Epithelial cell of proximal tubule (primary cell): ENCODE measurements around the gene OXSR1. TPM values are rescaled to one million over a fixed set of nuclear protein-coding genes. Genes with fewer than 3 reads are reported as not detected.

Experiments
- DNase-seq: peaks from one replicate; pipeline ENCODE4 v3.0.0-alpha.2; 2011; ENCODE audit warnings: low read depth
- H3K4me3 ChIP-seq: 2 replicates; pipeline ENCODE4 v1.5.1; 2011; ENCODE audit warnings: low read depth, mild to moderate bottlenecking, low read length
- CTCF ChIP-seq: conservative IDR thresholded peaks from 2 replicates; pipeline ENCODE4 v1.5.1; 2012; ENCODE audit warnings: low read depth, mild to moderate bottlenecking, low read length
- total RNA-seq: library from RNA; depleted of rRNA; stranded (reverse); fragments of >200 nt; gene quantifications from 2 replicates; pipeline ENCODE4 v1.2.3, GENCODE V29; 2015

The OXSR1 gene
- total RNA-seq, 1 donor from 2014 or later = 39.2 TPM

GRCh38 chr3:38297947-38298711, 132.8 kb downstream of the OXSR1 start:
- H3K4me3 ChIP-seq = no peak overlapping the region
- no peak for DNase-seq
- TF ChIP-seq CTCF = peak; percentile 63

Other genes with a start within 250 kb of the OXSR1 start
- 5.3 and 6.1 TPM in 2 replicates for gene VILL, start 174.8 kb upstream of the OXSR1 start, total RNA-seq
- gene PLCD1, start 135.9 kb upstream of the OXSR1 start, total RNA-seq = 9.7 and 11.2 TPM in 2 replicates
- not detected in 2 replicates for gene DLEC1, start 126.3 kb upstream of the OXSR1 start, total RNA-seq
- 37.8 and 56.9 TPM in 2 replicates for gene ACAA1, start 28.4 kb upstream of the OXSR1 start, total RNA-seq
- gene MYD88, start 26.9 kb upstream of the OXSR1 start, total RNA-seq = 47.3 and 51.1 TPM in 2 replicates
- gene SLC22A13, start 100.3 kb downstream of the OXSR1 start, total RNA-seq = not detected in 2 replicates
- gene SLC22A14, start 116.8 kb downstream of the OXSR1 start, total RNA-seq = not detected in 2 replicates
- gene XYLB, start 181.2 kb downstream of the OXSR1 start, total RNA-seq = 2.5 and 7.8 TPM in 2 replicates